Cardiac muscle cell (in vitro differentiated cells and primary cell): Measurements from ENCODE around the gene TMEM116. TPM values are rescaled to one million over a fixed set of nuclear protein-coding genes. Genes with fewer than 3 reads are reported as not detected.
A peak's percentile ranks its signal among the peaks of the same experiment; 100 is the strongest.

Experiments used
- DNase-seq, 2 donors: peaks; one replicate each; pipeline versions ENCODE4 v3.0.0 to v3.0.0-alpha.2; 2010 to 2017; ENCODE audit warnings: low read depth in 1 of 2, low spot score in 1 of 2
- H3K27ac ChIP-seq: fragments of 200-600 bp; sonication (generic); 2 replicates; pipeline ENCODE4 v1.5.1; 2016
- H3K27me3 ChIP-seq: fragments of 200-600 bp; sonication (generic); 2 replicates; pipeline ENCODE4 v1.6.0; 2016; ENCODE audit warnings: control low read depth
- H3K36me3 ChIP-seq: fragments of 200-600 bp; sonication (generic); 2 replicates; pipeline ENCODE4 v1.5.1; 2016; ENCODE audit warnings: control low read depth
- H3K4me1 ChIP-seq: fragments of 200-600 bp; sonication (generic); 2 replicates; pipeline ENCODE4 v1.8.1; 2017; ENCODE audit warnings: low read depth, mild to moderate bottlenecking, mixed run types
- H3K4me3 ChIP-seq: fragments of 200-600 bp; sonication (generic); 2 replicates; pipeline ENCODE4 v1.5.1; 2016; ENCODE audit warnings: mild to moderate bottlenecking
- H3K9me3 ChIP-seq: fragments of 200-600 bp; sonication (generic); 2 replicates; pipeline ENCODE4 v1.5.1; 2017; ENCODE audit warnings: low read depth, mild to moderate bottlenecking, control low read depth
- CTCF ChIP-seq: IDR thresholded peaks from 2 replicates; pipeline ENCODE4 v1.5.1; 2012; ENCODE audit warnings: low read depth, mild to moderate bottlenecking, low read length
- polyA plus RNA-seq: library from polyadenylated mRNA; unstranded; fragments of >200 nt; fragmentation: Nextera tagmentation; extraction: Ambion mirVana; gene quantifications from 2 replicates; pipeline ENCODE4 v1.2.1, GENCODE V29; 2016
- total RNA-seq: library from RNA; depleted of rRNA; stranded (reverse); fragments of >200 nt; gene quantifications from 2 replicates; pipeline ENCODE4 v1.2.3, GENCODE V29; 2016

The TMEM116 gene
- total and polyA plus RNA-seq, 2 experiments from 2014 or later = 12.9 to 30.4 TPM

GRCh38 chr12:111978545-111978944 is 34.4 kb downstream of the TMEM116 start:
- H3K27me3 ChIP-seq = no peaks in the 10 kb centered on the region
- TF ChIP-seq CTCF = no peak
- no peak overlapping the region for H3K27ac ChIP-seq
- peaks cover 9% of the 10 kb centered on the region for H3K4me1 ChIP-seq
- DNase-seq = no peak
- no peak overlapping the region for H3K4me3 ChIP-seq
- no peaks in the 10 kb centered on the region for H3K36me3 ChIP-seq
- no peaks in the 10 kb centered on the region for H3K9me3 ChIP-seq

GRCh38 chr12:111976860-111977259 is 36.1 kb downstream of the TMEM116 start:
- TF ChIP-seq CTCF = no peak
- H3K4me1 ChIP-seq = peaks cover 9% of the 10 kb centered on the region
- no peak overlapping the region for H3K27ac ChIP-seq
- no peak overlapping the region for H3K4me3 ChIP-seq
- H3K27me3 ChIP-seq = no peaks in the 10 kb centered on the region
- DNase-seq = no peak
- H3K9me3 ChIP-seq = no peaks in the 10 kb centered on the region
- H3K36me3 ChIP-seq = no peaks in the 10 kb centered on the region

- Histone ChIP-seq H3K27me3 (no peaks in the 10 kb centered on the region), H3K9me3 (no peaks in the 10 kb centered on the region), H3K4me1 (peaks cover 9% of the 10 kb centered on the region), H3K27ac (no peak overlapping the region), H3K36me3 (no peaks in the 10 kb centered on the region), H3K4me3 (no peak overlapping the region)
- DNase-seq = no peak
- no peak for TF ChIP-seq CTCF
These were observed 36.7 kb downstream of the TMEM116 start for GRCh38 chr12:111976291-111976690.

- Histone ChIP-seq H3K27me3 (no peaks in the 10 kb centered on the region), H3K4me1 (peaks cover 9% of the 10 kb centered on the region), H3K27ac (no peak overlapping the region), H3K36me3 (no peaks in the 10 kb centered on the region), H3K4me3 (no peak overlapping the region), H3K9me3 (no peaks in the 10 kb centered on the region)
- TF ChIP-seq CTCF = no peak
- peak in 1 of 2 donors; percentile 49 for DNase-seq
These were observed 37.6 kb downstream of the TMEM116 start for GRCh38 chr12:111975161-111975931.

GRCh38 chr12:111971800-111972199 is 41.2 kb downstream of the TMEM116 start:
- no peak for TF ChIP-seq CTCF
- no peak for DNase-seq
- peaks cover 9% of the 10 kb centered on the region for H3K4me1 ChIP-seq
- no peaks in the 10 kb centered on the region for H3K27me3 ChIP-seq
- no peaks in the 10 kb centered on the region for H3K9me3 ChIP-seq
- H3K36me3 ChIP-seq = no peaks in the 10 kb centered on the region
- H3K27ac ChIP-seq = no peak overlapping the region
- no peak overlapping the region for H3K4me3 ChIP-seq
